HG02884 (cell line): ENCODE measurements around the gene AFF3.

Experiments
- ATAC-seq: cut with Tn5 transposase; IDR thresholded peaks from one replicate; pipeline ENCODE4 v1.9.1; 2021; ENCODE audit warnings: mild to moderate bottlenecking, moderate library complexity; ENCODE audit not compliant: unreplicated experiment

AFF3 gene

GRCh38 chr2:99653433-99653832 lies 489.0 kb downstream of the AFF3 start:
- no peak for ATAC-seq

GRCh38 chr2:99652862-99653261 lies 489.5 kb downstream of the AFF3 start:
- ATAC-seq: no peak

DNA sequence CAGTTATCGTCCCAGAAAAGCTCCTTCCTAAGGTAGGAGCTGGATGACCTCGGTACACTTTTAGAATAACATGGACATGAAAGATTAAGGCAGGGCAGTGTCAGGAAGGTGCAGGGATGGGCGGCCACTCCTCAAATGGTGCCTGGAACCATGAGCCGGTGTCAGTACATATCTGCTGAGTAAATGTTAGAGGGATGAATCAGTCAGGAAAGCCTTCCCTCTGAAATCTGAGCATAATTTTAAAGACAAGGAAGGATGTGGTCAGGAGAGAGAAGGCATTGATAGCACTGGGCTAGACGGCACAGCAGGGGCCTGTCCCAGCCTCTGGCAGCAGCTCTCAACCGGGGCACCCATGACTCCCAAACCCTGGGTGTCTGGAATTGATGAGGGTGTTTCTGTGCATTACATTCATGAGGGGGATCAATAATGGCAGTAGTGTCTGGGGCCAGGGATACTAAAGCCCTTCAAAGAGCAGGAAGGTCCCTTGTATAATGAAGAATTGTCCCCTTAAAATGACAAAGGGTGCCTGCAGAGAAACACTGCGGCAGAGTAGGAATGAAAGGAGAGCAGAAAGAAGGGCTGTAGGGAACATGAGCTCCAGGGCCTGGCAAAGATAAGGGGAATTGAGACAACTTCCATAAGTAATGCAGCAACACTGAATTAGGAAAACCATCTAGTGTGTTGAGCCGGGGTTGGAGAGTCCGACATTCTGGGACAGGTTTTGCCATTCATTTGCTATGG lies 490.3 kb downstream of the AFF3 start:
- no peak for ATAC-seq

DNA sequence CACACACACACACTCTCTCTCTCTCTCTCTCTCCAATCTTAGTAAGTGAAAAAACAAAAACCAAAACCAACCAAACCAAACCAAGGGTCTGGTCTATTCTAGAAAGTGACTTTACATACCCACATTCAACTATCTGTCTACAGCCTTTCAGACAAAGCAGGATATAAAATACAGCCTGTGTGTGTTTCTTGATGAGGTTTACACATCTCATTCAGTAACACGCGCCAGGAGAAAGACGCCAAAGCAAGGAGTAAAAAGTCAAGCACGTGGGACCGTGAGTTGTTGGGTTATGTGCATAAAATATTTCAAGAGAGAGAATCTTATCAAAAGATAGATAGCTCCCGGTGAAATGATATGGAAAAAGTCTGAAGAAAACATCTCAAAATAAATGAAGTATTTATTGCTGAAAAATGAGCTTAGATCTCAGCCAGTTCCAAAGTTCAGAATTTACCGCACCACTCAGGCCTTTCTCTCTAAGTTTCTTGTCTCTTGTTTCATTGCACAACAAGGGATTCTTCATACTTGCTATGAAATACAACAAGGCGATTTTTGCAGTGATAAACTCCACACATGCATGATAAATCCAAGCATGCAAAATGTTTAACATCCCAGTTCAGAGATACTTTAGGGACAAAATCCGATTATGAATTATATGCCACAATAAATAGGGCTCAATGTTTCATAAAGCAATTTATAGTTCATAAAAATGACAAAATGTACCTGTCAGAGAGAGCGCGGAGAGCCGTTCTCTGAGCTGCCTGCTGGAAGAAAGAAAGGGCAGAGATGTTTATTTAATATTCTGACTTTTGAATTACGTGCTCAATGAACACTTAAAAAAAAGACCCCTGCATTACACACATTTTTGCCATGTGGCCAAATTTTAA lies 493.2 kb downstream of the AFF3 start:
- no peak for ATAC-seq

- no peak for ATAC-seq
Measured at GRCh38 chr2:99648178-99648844, 494.1 kb downstream of the AFF3 start.

- no peak for ATAC-seq
Measured at GRCh38 chr2:99645960-99646359, 496.4 kb downstream of the AFF3 start.

DNA sequence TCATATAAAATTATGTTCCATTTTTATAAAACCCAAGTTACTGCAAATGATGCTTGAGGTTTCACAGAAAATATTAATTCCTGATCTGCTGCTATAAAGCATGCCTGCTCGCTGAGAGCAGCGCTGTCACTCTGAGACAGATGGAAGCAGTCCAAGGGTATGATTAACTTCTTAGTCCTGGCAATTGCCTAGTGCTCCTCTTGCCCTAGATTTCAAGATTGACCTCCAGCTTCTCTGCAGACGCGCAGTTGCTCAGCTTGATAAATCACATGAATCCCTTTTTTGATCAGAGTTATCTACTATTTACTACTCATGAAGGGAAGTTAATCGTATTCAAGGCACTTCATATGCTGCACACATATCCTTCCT lies 498.0 kb downstream of the AFF3 start:
- ATAC-seq: no peak

DNA sequence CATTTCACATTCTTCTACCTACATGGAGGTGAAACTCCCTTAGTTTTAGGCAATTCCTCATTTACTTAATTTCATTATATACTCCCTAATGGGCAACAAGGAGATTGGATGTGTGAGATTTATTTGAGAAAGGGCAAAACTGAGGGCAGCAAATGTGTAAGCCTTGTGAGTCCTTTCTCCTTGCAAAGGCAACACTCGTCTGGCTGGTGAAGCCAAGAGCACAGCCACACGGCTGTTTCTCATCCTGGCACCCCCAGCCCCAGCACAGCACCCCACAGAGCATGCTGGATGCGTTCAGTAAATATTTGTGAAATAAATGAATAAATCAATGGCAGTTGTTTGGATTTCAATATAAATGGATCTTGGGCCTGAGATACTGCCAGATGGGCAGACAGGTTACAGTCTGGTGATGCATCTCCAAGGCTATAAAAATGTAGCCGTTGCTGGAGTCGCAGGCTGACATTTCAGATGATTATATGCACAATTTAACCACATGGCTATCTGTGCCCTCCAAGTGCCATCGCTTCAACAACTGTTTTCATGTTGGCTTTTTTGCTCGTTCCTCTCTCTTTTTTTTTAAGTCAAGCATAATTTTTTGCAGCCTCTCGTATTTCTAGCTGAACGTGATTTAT lies 498.5 kb downstream of the AFF3 start:
- ATAC-seq: no peak

DNA sequence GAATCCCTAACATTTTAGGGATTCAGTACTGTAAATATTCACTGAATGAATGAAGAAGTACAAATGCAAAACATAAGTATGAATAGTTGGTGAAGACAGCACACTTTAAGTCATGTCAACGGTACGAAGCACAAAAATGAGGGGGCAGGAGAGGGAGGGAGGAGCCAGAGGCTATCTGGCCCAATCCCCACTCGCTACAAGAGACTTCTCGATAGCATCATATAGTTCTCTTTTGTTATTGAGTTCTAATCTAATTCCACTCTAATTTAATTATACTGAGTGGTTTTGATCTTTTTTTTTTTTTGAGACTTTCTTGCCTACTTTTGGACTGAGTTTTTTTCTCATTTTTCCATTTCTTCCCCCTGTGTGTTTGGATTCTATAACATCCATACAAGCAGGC lies 500.4 kb downstream of the AFF3 start:
- ATAC-seq: no peak

- no peak for ATAC-seq
Measured at GRCh38 chr2:99640635-99641151, 501.7 kb downstream of the AFF3 start.

GRCh38 chr2:99638791-99639190 lies 503.6 kb downstream of the AFF3 start:
- ATAC-seq: no peak

DNA sequence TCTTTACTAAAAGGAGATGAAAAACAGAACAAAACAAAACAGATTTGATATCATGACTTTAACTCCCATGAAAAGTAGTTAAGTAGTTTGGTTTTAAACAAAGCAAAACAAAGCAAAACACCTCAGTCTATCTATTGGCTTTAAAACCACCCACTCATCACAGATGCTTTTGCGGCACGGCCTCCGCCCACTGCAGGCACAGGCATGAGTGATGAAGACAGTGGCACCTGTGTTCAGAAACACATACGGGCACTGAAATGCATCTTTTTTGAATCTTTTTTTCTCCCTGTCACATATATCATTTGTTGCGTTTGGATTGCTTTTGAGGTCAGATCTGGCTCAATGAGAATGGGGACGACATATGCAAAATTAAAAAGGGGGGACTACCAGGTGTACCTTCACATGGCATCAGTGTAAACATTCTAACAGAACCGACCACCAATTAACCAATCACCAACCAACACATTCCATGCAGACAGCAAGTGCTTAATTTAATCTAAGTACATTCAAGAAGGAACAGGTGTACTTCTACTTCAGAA lies 505.2 kb downstream of the AFF3 start:
- no peak for ATAC-seq

DNA sequence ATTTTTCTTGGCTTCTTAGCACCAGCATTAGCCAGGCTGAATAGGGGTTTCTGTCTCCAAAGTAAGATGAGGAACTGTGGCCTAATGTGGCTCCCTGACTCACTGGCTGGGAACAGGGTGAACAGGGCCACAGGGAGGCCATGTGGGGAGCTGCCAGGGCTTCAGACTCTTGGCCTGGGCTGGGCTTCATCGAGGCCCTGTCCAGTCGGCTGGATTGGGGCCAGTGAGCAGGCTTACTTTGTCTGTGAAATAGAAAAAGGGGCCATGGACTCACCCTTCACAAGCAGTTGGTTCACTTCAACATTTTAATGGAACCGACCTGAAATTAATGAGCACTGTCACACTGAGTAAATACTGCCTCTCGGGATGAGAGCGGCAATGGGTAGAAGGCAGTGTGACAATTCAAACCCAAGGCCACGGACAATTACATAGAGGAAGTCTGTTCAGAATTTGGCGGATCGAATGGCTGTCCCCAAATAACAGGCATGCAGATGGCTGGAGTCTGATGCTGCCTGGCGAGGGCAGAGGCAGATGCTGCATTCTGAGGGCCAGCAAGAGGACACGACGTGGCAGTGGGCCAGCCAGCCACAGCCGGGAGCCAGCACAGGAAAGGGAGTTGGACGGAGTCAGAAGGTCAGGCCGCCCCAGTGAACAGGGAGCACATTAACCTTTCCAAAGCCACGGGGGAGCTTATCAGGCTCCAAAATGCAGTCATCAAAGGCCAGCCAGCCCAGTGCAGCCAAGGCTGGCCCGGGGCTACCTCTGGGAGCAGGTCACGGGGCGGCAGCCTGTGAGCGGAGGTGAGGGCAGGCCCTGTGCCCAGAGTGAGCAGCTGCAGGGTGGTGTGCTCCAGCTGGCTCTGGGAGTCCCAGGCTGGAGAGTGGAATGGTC lies 506.0 kb downstream of the AFF3 start:
- ATAC-seq: no peak

GRCh38 chr2:99635710-99636109 lies 506.7 kb downstream of the AFF3 start:
- no peak for ATAC-seq

GRCh38 chr2:99634234-99634633 lies 508.2 kb downstream of the AFF3 start:
- no peak for ATAC-seq

GRCh38 chr2:99631700-99632099 lies 510.7 kb downstream of the AFF3 start:
- ATAC-seq: no peak

GRCh38 chr2:99629320-99629719 lies 513.1 kb downstream of the AFF3 start:
- no peak for ATAC-seq

DNA sequence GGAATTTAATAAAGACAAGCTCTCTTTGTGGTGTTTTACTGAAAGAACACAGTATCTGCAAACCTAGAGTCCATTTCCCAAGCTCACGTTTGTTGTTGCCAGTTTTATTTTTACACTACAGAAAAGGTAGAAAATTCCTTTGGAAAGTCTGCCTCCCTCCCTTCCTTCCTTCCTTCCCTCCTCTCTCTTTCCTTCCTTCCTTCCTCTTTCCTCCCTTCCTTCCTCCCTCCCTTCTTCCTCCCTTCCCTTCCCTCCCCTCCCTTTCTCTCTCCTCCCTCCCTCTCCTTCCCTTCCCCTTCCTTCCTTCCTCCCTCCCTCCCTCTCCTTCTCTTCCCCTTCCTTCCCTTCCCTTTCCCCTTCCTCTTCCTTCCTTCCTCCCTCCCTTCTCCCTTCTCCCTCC lies 516.2 kb downstream of the AFF3 start:
- no peak for ATAC-seq

- no peak for ATAC-seq
Measured at GRCh38 chr2:99624677-99625076, 517.7 kb downstream of the AFF3 start.

DNA sequence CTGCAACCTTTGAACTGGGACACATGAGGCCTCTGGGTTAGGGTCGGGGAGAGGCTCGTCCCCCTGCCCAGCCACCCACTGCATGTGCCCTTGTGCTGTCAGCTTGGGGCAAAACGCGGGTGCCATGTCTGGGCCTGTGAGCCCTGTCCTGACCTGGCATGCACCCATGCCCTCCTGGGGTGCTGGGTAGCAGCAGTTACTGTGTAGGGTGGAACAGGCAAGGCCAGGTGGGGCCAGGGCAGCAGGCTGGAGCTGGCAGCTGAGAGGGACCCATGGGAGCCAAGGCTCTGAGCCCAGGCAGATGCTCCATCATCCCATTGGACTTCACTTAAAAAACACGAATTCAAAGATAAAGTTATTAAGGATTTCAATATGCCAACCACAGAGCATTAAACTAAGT lies 518.8 kb downstream of the AFF3 start:
- no peak for ATAC-seq
